GM18502 (cell line): ENCODE measurements around the gene DUOX2.
"Not testable (repeated sequence)": the region's sequence is repeated elsewhere in the genome, so short reads cannot be mapped to it uniquely, and the experiment has no call there.

ENCODE experiments used
- ATAC-seq: cut with Tn5 transposase; IDR thresholded peaks from one replicate; pipeline ENCODE4 v1.9.1; 2021; ENCODE audit warnings: mild to moderate bottlenecking; ENCODE audit not compliant: unreplicated experiment, poor library complexity

DUOX2 gene

GRCh38 chr15:45105586-45105985, 8.4 kb downstream of the DUOX2 start:
- ATAC-seq, result no peak

DNA sequence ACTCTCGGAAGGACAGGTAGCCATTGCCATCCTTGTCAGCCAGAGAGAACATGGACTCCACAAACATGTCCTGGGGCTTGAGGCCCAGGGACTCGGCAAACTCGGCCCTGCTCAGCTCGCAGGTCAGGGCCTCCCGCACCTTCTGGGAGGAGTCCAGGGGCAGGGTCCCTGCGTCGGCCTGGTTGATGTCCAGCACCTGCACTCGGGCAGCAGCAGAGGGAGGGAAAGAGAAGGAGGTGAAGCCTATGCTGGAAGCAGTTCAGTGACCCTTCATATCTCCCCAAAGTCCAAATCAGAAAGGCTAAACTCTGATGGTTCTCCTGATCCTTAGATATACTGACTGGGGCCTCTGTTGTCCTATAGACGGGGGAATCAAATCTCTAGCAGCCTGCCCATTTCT, 9.8 kb downstream of the DUOX2 start:
- ATAC-seq, result not testable (repeated sequence)

- no peak for ATAC-seq
These were observed 11.7 kb downstream of the DUOX2 start for GRCh38 chr15:45102226-45102625.

- no peak for ATAC-seq
These were observed 12.2 kb downstream of the DUOX2 start for GRCh38 chr15:45101749-45102148.

DNA sequence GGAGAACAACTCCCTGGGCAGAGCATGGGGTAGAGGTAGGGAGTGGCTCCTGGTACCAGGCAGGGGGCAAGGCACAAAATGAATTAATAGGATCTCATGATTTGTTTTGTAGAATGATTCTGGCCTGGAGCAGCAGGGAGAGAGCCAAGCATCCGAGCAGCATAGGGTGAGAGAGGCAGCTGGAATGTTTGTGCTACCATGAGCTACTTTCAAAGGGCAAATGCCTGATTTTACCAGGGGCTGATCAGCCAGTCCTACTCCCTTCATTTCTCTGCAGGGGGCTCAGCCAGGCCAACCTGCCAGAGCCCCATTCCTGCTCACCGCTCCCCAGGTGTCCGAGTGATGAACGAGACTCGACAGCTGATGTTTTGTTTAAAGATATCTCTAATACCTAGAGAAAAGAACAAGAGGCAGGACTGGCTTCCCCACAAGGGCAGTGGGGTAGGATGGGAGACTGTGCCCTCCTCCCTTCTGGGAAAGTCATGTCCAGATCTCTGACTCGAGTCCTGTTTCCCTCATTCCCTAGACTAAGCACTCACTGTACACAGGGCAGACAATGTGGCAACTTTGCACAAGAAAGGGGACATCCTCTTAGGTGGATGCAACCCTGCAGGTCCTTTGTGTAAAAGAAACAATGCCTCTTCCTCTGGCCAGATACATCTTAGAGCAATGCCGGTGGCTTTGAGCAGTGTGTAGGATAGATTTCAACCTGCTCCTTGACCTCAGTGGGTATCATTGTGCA, 12.9 kb downstream of the DUOX2 start:
- ATAC-seq, result no peak

GRCh38 chr15:45099549-45100165, 14.3 kb downstream of the DUOX2 start:
- no peak for ATAC-seq

GRCh38 chr15:45097466-45097865, 16.5 kb downstream of the DUOX2 start:
- ATAC-seq, result no peak

DNA sequence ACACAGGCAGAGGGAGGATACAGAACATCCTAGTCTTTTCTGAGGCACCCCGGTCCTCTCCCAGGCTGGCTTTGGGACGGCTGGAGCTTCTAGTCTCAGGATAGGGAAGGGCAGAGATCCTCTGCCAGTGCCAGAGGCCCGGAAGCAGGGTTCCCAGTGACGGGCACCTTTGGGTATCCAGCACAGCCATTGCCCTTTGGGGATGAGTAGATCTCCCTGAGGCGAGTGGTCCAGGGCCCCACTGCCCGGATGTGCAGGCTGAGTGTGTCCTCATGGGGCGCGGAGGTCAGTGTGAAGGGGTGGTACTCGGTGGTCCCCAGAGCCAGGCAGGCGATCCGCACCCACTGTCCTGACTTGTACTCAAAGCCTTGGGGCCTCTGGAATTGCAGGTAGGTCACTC, 18.3 kb downstream of the DUOX2 start:
- no peak for ATAC-seq

- no peak for ATAC-seq
These were observed 19.6 kb downstream of the DUOX2 start for GRCh38 chr15:45094358-45094730.

GRCh38 chr15:45093622-45094357, 20.2 kb downstream of the DUOX2 start:
- no peak for ATAC-seq

DNA sequence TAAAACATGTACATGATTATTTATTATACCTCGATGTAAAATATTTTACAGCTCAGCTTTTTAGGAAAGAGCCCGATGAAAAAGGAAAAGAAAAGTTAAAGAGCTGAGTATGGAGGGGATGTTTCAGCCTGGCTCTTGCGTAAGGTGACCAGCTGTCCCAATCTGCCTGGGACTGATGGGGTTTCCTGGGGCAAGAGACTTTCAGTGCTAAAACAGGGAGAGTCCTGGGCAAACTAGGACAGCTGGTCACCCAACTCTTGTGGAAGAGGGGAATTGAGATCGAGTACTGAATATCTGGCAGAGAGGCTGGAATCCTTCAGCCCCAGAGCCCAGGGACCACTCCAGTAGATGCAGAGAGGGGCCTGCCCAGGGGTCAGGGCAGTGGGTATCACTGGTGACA, 21.0 kb downstream of the DUOX2 start:
- ATAC-seq, result no peak

DNA sequence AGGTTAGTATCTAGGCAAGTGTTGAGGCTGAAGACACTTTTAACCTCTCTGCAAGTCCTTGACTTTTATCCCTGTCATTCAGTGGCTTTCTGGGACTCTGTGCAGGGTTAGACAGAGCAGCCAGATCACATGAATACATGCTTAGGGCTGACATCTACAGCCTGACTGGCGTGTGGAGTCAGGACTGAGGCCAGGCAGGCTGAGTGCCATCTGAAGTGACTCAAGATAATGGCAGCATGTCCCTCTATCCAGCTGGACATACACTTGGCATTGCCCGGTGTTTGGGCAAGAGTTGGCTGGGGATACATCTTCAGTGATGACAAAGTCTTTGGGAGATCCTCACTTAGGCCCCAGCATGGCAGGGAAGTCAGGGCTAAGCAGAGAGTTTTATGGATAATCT, 22.4 kb downstream of the DUOX2 start:
- no peak for ATAC-seq

GRCh38 chr15:45091161-45091560, 22.8 kb downstream of the DUOX2 start:
- ATAC-seq, result no peak

GRCh38 chr15:45089712-45090373, 24.1 kb downstream of the DUOX2 start:
- ATAC-seq, result no peak

- no peak for ATAC-seq
These were observed 24.9 kb downstream of the DUOX2 start for GRCh38 chr15:45088801-45089711.

DNA sequence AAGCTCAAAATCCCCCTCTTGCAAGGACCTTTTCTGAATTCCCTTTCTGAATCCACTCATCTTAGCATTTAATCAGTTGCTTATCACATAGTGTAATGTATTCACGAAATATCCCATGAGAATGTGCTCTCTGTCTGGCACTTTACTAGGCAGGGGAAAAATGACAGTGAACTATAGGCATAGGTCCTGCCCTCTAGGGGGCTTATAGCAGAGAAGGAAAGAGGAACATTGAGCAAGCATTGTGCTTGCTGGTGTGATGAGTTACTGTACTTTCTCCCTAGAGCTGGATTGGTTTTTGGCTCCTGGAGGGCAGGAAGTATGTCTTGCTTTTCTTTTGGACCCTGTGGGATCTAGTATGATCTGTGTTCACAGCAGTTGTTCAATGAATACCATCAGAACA, 26.5 kb downstream of the DUOX2 start:
- ATAC-seq, result no peak

- ATAC-seq, result no peak
These were observed 29.8 kb downstream of the DUOX2 start for GRCh38 chr15:45084163-45084562.

DNA sequence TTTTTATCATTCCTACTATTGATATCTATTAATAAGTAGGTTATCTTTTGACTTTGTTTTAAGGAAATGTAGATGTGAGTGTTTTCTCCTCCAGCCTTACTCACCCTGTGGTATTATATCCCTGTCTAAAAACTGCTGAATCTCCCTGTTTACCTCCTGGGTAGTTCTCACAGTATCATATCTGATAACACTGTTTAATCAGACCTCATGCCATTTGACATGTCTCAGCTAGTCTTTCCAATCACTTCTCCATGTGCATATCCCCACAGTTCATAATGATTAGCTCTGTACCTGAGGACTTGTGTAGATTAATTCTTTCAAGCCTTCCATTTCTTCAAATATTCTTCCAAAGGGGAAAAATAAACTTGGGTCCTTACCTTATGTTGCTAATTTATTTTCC, 30.7 kb downstream of the DUOX2 start:
- no peak for ATAC-seq

- not testable (repeated sequence) for ATAC-seq
These were observed 31.6 kb downstream of the DUOX2 start for GRCh38 chr15:45082412-45082811.

GRCh38 chr15:45080593-45080992, 33.4 kb downstream of the DUOX2 start:
- not testable (repeated sequence) for ATAC-seq
